Placental pericyte (primary cell): ENCODE measurements around the gene EMB. TPM values are rescaled to one million over a fixed set of nuclear protein-coding genes. Genes with fewer than 3 reads are reported as not detected.

ENCODE experiments used
- total RNA-seq: library from RNA; depleted of rRNA; stranded (reverse); fragments of >200 nt; gene quantifications from 2 replicates; pipeline ENCODE4 v1.2.3, GENCODE V29; 2012

The EMB gene, protein sequence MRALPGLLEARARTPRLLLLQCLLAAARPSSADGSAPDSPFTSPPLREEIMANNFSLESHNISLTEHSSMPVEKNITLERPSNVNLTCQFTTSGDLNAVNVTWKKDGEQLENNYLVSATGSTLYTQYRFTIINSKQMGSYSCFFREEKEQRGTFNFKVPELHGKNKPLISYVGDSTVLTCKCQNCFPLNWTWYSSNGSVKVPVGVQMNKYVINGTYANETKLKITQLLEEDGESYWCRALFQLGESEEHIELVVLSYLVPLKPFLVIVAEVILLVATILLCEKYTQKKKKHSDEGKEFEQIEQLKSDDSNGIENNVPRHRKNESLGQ
- total RNA-seq, result 0.57 TPM in 1 of 2 replicates, not detected in the other

GRCh38 chr5:50440651-50441492 is at the start of gene EMB:
EMB (minus strand) TSS chr5:50441288; CDS start chr5:50441151, 137 bp downstream.

Other genes with a start within 250 kb of the EMB start
- gene PARP8, start 225.3 kb upstream of the EMB start, total RNA-seq, result 13.9 and 16.9 TPM in 2 replicates